ENCODE results near the gene USH2A.
A peak's percentile ranks its signal among the peaks of the same experiment; 100 is the strongest.

USH2A gene

GRCh38 chr1:216261631-216262030 is 161.6 kb downstream of the USH2A start:
- DNase-seq: no peak

- no peak for DNase-seq
Measured at GRCh38 chr1:216258856-216259255, 164.4 kb downstream of the USH2A start.

- DNase-seq: no peak
Measured at GRCh38 chr1:216258386-216258785, 164.9 kb downstream of the USH2A start.

DNA sequence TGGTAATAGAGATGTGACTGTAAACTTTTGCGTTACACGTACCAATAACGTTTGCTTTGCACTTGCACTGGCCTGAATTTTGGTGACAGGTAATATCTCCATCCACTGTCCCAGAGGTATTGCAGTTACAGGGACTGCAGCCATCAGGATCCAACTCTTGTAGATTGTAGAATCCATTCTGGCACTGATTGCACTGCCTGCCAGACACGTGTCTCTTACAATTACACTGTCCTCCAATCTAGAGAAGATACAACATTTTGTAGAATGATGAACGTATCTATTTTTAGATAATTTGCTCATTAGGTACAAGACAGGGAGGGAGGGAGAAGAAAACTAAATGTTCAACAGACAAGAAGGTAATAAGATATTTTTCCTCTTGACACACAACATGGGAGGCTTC is 172.4 kb downstream of the USH2A start:
- DNase-seq: no peak

GRCh38 chr1:216248628-216249027 is 174.6 kb downstream of the USH2A start:
- DNase-seq: no peak

DNA sequence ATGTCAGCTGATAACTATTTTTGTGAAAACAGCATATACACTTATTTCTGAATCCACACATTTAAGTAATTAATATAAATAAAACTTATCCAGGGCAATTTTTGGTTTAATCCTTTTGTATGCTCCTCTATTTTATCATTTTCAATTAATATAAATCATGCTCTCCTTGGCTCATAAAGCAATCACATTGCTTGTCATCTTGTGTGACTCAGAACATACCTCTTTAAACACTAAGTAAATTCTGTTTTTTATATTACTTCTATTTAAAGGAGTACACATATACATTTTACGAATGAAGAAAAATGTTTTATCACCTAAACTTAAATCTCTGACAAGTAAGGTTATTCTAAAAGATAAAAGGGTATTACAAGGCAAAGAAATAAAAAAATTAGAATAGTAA is 175.3 kb downstream of the USH2A start:
- DNase-seq: no peak

GRCh38 chr1:216246577-216247203 is 176.6 kb downstream of the USH2A start:
- DNase-seq: no peak

GRCh38 chr1:216238844-216239243 is 184.4 kb downstream of the USH2A start:
- no peak for DNase-seq

DNA sequence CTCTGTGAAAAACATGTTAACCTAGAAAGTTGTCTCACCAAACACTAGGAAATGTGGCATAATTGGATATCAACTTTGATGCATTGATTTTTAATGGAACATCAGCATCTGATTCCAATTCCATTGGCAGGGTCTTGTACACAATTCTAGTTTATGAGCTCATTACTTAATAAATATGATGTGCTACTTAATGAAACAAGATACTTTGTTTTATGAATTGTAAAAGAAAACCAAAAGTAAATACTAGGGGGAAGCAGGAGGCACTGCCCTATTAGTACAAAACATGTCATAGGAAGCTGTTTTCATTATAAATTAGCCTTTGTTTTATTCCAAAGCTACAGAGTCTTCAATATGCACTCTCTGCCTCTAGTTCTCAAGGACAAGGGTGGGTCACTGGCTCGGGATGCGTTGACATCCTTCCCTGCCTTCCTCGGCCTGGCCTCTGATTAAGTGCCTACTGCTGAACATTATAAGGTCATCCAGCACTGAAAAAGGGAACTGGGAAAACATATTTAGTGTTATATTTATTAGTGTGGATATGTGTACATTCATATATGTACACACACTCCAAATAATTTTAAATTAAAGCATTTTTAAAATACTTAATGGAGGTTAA is 185.2 kb downstream of the USH2A start:
- no peak for DNase-seq

DNA sequence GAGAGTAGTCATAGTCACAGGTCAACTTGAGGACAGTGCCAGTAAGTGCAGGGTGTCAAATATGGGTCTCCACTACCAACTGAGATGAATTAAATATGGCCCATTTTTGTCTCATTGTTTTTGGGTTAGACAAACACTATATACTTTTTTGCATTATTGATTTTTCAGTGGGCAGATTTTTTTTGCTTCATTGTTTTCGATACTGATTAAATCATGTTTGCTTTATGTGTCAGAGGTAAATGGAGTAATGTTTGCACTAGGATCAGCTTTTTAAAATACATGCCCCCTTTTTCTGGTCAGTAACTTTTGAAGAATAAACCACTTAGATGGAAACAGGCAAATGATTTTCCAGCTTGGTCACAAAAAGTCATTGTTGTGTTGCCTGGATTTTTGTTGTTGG is 199.0 kb downstream of the USH2A start:
- no peak for DNase-seq

DNA sequence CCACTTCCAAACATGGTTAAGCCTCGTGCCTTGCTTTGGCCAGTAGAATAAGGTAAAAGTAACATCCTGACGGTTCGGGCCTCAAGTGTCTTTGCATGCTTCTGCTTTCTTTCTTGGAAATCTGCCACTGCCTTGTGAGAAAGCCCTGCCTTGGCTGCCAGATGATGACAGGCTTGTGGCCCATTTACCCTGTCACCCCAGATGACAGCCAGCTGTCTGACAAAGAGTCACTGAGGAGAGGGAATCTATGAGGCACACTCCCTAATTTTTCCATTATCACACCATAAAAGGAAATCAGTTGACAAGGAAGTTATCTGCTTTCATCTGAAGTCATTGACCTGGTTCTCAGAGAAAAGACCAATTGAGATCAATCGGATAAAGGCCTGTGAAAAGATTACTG is 199.8 kb downstream of the USH2A start:
- no peak for DNase-seq

GRCh38 chr1:216222288-216222687 is 201.0 kb downstream of the USH2A start:
- DNase-seq: no peak

GRCh38 chr1:216221260-216221700 is 202.0 kb downstream of the USH2A start:
- peak; percentile 43 for DNase-seq

GRCh38 chr1:216216305-216216704 is 206.9 kb downstream of the USH2A start:
- DNase-seq: no peak

GRCh38 chr1:216215169-216215568 is 208.1 kb downstream of the USH2A start:
- no peak for DNase-seq

DNA sequence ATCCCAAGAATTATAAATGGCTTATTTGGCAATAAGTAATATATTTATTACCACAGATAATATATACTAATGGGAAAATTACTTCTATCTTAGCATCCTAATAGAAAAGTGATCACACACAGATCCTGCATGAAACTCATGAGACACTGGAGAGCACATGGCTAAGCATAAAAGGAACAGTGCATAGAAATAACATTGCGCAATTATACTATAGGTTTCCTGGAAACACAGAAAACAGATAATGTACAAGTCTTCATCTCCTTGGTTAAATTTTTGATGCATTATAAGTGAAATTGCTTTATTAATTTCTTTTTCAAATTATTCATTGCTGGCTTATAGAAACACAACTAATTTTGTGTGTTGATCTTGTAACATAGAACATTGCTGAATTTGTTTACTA is 210.4 kb downstream of the USH2A start:
- no peak for DNase-seq

DNA sequence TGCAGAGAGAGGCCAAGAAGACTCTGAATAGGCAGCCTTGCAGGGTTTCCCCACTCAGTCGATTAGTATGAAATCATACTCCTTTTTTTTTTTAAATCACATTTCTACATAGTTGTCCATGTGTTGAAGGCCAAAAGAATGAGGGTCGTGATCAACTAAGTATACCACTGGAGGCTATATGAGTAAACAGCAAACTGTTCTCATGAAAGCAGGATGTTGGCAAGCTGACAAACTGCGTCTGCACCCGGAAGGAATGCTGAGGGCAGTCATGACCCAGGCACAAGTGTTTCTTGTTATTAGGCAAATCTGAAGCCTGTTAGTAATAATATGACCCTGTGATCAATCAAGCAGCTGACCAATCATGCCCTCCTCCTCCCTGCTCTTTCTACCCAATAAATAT is 213.2 kb downstream of the USH2A start:
- no peak for DNase-seq

DNA sequence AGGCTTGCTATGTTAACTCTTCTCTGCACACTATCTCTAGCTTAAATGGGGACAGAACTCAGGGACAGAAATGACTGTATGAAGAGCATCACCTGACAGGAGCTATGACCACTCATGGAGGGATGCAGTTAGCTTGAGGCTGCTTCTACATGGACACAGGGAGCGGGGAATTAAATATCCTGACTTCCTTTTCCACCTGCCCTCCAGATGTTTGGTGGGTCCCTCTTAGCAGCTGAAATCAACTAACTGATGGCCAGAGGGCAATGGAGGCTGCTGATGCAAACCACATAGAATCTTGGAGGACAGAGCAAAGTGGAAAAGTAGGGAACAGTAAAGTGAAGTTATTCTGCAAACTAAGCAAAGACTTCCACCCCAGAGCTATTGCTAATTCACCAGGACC is 214.1 kb downstream of the USH2A start:
- no peak for DNase-seq

- DNase-seq: no peak
Measured at GRCh38 chr1:216207154-216207553, 216.1 kb downstream of the USH2A start.

GRCh38 chr1:216205176-216205575 is 218.1 kb downstream of the USH2A start:
- DNase-seq: no peak

- no peak for DNase-seq
Measured at GRCh38 chr1:216201946-216202345, 221.3 kb downstream of the USH2A start.

DNA sequence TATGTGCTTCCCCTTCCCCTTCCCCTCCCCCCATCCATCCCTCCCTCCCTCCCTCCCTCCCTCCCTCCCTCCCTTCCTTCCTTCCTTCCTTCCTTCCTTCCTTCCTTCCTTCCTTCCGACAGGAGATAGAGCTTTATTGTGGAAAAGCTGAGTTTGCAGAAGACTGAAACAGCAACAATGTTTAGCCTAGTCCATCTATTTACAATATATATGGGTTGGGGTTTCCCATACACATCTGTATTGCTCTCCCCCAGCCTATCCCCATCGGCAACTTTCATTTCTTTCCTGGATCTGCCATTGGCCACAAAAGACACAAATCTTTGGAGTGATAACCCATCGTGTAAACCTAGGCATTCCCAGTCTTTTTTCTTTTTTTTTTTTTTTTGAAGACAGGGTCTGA is 222.3 kb downstream of the USH2A start:
- no peak for DNase-seq

DNA sequence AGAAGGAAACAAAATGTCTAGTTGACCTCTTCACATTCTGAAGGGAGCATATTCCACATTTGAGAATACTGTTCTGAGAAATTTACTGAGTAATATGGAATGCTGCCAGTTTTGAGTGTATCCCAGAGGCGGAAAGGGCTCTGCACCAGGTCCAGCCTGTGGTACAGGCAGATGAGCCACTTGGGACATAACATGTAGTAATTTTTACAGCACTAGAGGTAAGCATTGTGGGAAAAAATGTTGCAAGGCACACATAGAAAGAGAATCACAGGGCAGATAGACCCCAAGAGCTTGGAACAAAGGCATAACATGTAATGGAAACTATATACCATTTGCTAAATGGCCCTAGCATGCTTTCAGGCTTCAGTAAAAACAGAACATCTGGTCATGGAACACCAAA is 228.5 kb downstream of the USH2A start:
- no peak for DNase-seq

GRCh38 chr1:216193839-216194443 is 229.3 kb downstream of the USH2A start:
- no peak for DNase-seq

All from right kidney (tissue), 1 donor.